Skeletal muscle cell (primary cell): ENCODE results near the gene RGS12.

Experiments used
- DNase-seq: peaks from one replicate; pipeline ENCODE4 v3.0.0-alpha.2; 2010; ENCODE audit warnings: low read depth
- H3K4me3 ChIP-seq: 2 replicates; pipeline ENCODE4 v1.5.1; 2011; ENCODE audit warnings: low read depth, mild to moderate bottlenecking, control low read depth, low read length, moderate library complexity

The RGS12 gene

GRCh38 chr4:3252831-3253641, 39.8 kb upstream of the RGS12 start:
- H3K4me3 ChIP-seq, result no peak overlapping the region
- no peak for DNase-seq

- no peak overlapping the region for H3K4me3 ChIP-seq
- DNase-seq, result no peak
These were observed 39.0 kb upstream of the RGS12 start for GRCh38 chr4:3253808-3254207.

GRCh38 chr4:3254302-3255131, 38.3 kb upstream of the RGS12 start:
- no peak overlapping the region for H3K4me3 ChIP-seq
- DNase-seq, result no peak

GRCh38 chr4:3255611-3256186, 37.1 kb upstream of the RGS12 start:
- H3K4me3 ChIP-seq, result no peak overlapping the region
- no peak for DNase-seq

- no peak for DNase-seq
- no peak overlapping the region for H3K4me3 ChIP-seq
These were observed 36.4 kb upstream of the RGS12 start for GRCh38 chr4:3256230-3257102.

- DNase-seq, result no peak
- no peak overlapping the region for H3K4me3 ChIP-seq
These were observed 35.7 kb upstream of the RGS12 start for GRCh38 chr4:3257103-3257555.

GRCh38 chr4:3257556-3258482, 35.0 kb upstream of the RGS12 start:
- DNase-seq, result no peak
- H3K4me3 ChIP-seq, result no peak overlapping the region

- no peak for DNase-seq
These were observed 31.2 kb upstream of the RGS12 start for GRCh38 chr4:3261411-3262207.

GRCh38 chr4:3262208-3263052, 30.4 kb upstream of the RGS12 start:
- DNase-seq, result no peak
- H3K4me3 ChIP-seq, result no peak overlapping the region

More at GRCh38 chr4:3261411-3262207, 31.2 kb upstream of the RGS12 start:
- no peak overlapping the region for H3K4me3 ChIP-seq

- no peak overlapping the region for H3K4me3 ChIP-seq
- DNase-seq, result no peak
These were observed 29.6 kb upstream of the RGS12 start for GRCh38 chr4:3263053-3263875.

GRCh38 chr4:3263876-3264193, 29.0 kb upstream of the RGS12 start:
- DNase-seq, result no peak

GRCh38 chr4:3266076-3266475, 26.7 kb upstream of the RGS12 start:
- H3K4me3 ChIP-seq, result no peak overlapping the region
- DNase-seq, result no peak

More at GRCh38 chr4:3263876-3264193, 29.0 kb upstream of the RGS12 start:
- no peak overlapping the region for H3K4me3 ChIP-seq

- H3K4me3 ChIP-seq, result no peak overlapping the region
- DNase-seq, result no peak
These were observed 25.0 kb upstream of the RGS12 start for GRCh38 chr4:3267576-3268394.

GRCh38 chr4:3268395-3269104, 24.3 kb upstream of the RGS12 start:
- no peak for DNase-seq

More at GRCh38 chr4:3268395-3269104, 24.3 kb upstream of the RGS12 start:
- H3K4me3 ChIP-seq, result no peak overlapping the region
